Testis (tissue), 3 donors: ENCODE measurements around the gene NOL12. TPM values are rescaled to one million over a fixed set of nuclear protein-coding genes. Genes with fewer than 3 reads are reported as not detected.

Experiments used
- DNase-seq: peaks from one replicate; pipeline ENCODE4 v3.0.0-alpha.2; 2019
- H3K27ac ChIP-seq, 2 donors: fragments of 200-600 bp; sonication (generic); one replicate each; pipeline ENCODE4 v1.5.1; 2019
- H3K27me3 ChIP-seq: fragments of 200-600 bp; sonication (generic); one replicate; pipeline ENCODE4 v1.5.1; 2019
- H3K36me3 ChIP-seq: fragments of 200-600 bp; sonication (generic); one replicate; pipeline ENCODE4 v1.5.1; 2017; ENCODE audit warnings: low read depth; ENCODE audit errors: missing control alignments
- H3K4me1 ChIP-seq: fragments of 200-600 bp; sonication (generic); one replicate; pipeline ENCODE4 v1.5.1; 2019
- H3K4me3 ChIP-seq, 2 donors: fragments of 200-600 bp; sonication (generic); one replicate each; pipeline ENCODE4 v1.5.1; 2017 to 2019
- H3K9me3 ChIP-seq: fragments of 200-600 bp; sonication (generic); one replicate; pipeline ENCODE4 v1.5.1; 2017
- CTCF ChIP-seq, 3 experiments: fragments of 450-650 bp in 2 of 3; fragments of 200-600 bp in 1 of 3; sonication (generic) in 1 of 3; IDR thresholded peaks; one replicate each; pipeline ENCODE4 v1.5.1; 2016 to 2019; ENCODE audit warnings: antibody characterized with exemption in 3 of 3, mild to moderate bottlenecking in 2 of 3, moderate library complexity in 1 of 3
- POLR2A ChIP-seq: fragments of 450-650 bp; IDR thresholded peaks from one replicate; pipeline ENCODE4 v1.6.1; 2017; ENCODE audit warnings: antibody characterized with exemption, mild to moderate bottlenecking, moderate library complexity
- WGBS, 2 donors: methylation state at CpG; one replicate each; pipeline ENCODE4 v1.1.5; 2018; 5-methylcytosine and 5-hydroxymethylcytosine counted together
- intact Hi-C: fragments of 100-400 bp; cut with DNase I; formaldehyde crosslinking; loops from one replicate; pipeline ENCODE4 v1.15.1; 2023; ENCODE audit warnings: low total_unique reads
- polyA plus RNA-seq: library from polyadenylated mRNA; stranded (reverse); fragments of 350-450 nt; fragmentation: Illumina TruSeq; extraction: RNeasy Lipid Tissue Mini Kit (QIAGEN cat#74804); gene quantifications from one replicate; pipeline ENCODE4 v1.2.3, GENCODE V29; 2014; ENCODE audit warnings: low read depth, low replicate concordance; ENCODE audit not compliant: insufficient read depth
- small RNA-seq, 2 donors: library from RNA; depleted of rRNA; stranded (forward); fragments of <200 nt; gene quantifications; one replicate each; pipeline ENCODE3, GENCODE V24; 2016
- total RNA-seq, 2 donors: library from RNA; depleted of rRNA; stranded (reverse); fragments of >200 nt; gene quantifications; one replicate each; pipeline ENCODE4 v1.2.3, GENCODE V29; 2016

The NOL12 gene
- total and polyA plus RNA-seq, 3 donors from 2014 or later: 46.6 to 76.2 (median 51.2) TPM

- Histone ChIP-seq H3K4me1 (peaks cover 29% of the 10 kb centered on the region), H3K9me3 (no peaks in the 10 kb centered on the region), H3K27me3 (no peaks in the 10 kb centered on the region), H3K27ac (peak overlapping the region in 1 of 2 donors; percentile 56), H3K4me3 (no peak overlapping the region), H3K36me3 (no peaks in the 10 kb centered on the region)
- intact Hi-C loops: no loop called here
- 84 to 87% methylated on average over 16 of the region's 16 CpGs for WGBS, 2 donors
- DNase-seq: no peak
- TF ChIP-seq CTCF (IDR thresholded peaks at IDR 0.05) (no peak), POLR2A (no peak)
Observed at GRCh38 chr22:37742376-37743171, 56.4 kb downstream of the NOL12 start.

Small RNAs within 50 kb of the gene (small RNA-seq; reads per million reads assigned to genes)
- 0 reads per million in 2 donors for gene RN7SL385P

Other genes with a start within 250 kb of the NOL12 start
- 1 to 10 TPM; 8.1 to 8.2 TPM for gene MFNG, start 200.0 kb upstream of the NOL12 start, total RNA-seq
- 7.5 TPM for gene MFNG, start 200.0 kb upstream of the NOL12 start, polyA plus RNA-seq
- 100 to 1,000 TPM in 1 of 2 donors, 10 to 100 TPM in 1; 89.8 to 113 TPM for gene CARD10, start 166.9 kb upstream of the NOL12 start, total RNA-seq
- gene CARD10, start 166.9 kb upstream of the NOL12 start, polyA plus RNA-seq: 42.6 TPM
- gene CDC42EP1, start 125.9 kb upstream of the NOL12 start, total RNA-seq: 10 to 100 TPM; 73.9 to 87.4 TPM
- gene CDC42EP1, start 125.9 kb upstream of the NOL12 start, polyA plus RNA-seq: 49.0 TPM
- not detected for gene LGALS2, start 106.3 kb upstream of the NOL12 start, total RNA-seq
- gene LGALS2, start 106.3 kb upstream of the NOL12 start, polyA plus RNA-seq: 8.1 TPM
- gene GGA1, start 77.5 kb upstream of the NOL12 start, total RNA-seq: 100 to 1,000 TPM; 274 to 359 TPM
- 354 TPM for gene GGA1, start 77.5 kb upstream of the NOL12 start, polyA plus RNA-seq
- 10 to 100 TPM; 15.7 to 23.6 TPM for gene SH3BP1, start 46.7 kb upstream of the NOL12 start, total RNA-seq
- 11.9 TPM for gene SH3BP1, start 46.7 kb upstream of the NOL12 start, polyA plus RNA-seq
- 100 to 1,000 TPM in 1 of 2 donors, 10 to 100 TPM in 1; 95.7 to 117 TPM for gene PDXP, start 27.6 kb upstream of the NOL12 start, total RNA-seq
- gene PDXP, start 27.6 kb upstream of the NOL12 start, polyA plus RNA-seq: 51.9 TPM
- 100 to 1,000 TPM; 466 to 960 TPM for gene LGALS1, start 10.7 kb upstream of the NOL12 start, total RNA-seq
- gene LGALS1, start 10.7 kb upstream of the NOL12 start, polyA plus RNA-seq: 681 TPM
- 10 to 100 TPM; 74.0 to 80.2 TPM for gene TRIOBP, start 10.7 kb downstream of the NOL12 start, total RNA-seq
- gene TRIOBP, start 10.7 kb downstream of the NOL12 start, polyA plus RNA-seq: 52.9 TPM
- 10 to 100 TPM; 36.7 to 40.6 TPM for gene GCAT, start 121.6 kb downstream of the NOL12 start, total RNA-seq
- gene GCAT, start 121.6 kb downstream of the NOL12 start, polyA plus RNA-seq: 21.4 TPM
- gene GALR3, start 137.0 kb downstream of the NOL12 start, total RNA-seq: 1 to 10 TPM in 1 of 2 donors, under 1 TPM in 1; 0.81 to 4.8 TPM
- not detected for gene GALR3, start 137.0 kb downstream of the NOL12 start, polyA plus RNA-seq
- 100 to 1,000 TPM; 117 to 138 TPM for gene ANKRD54, start 158.0 kb downstream of the NOL12 start, total RNA-seq
- gene ANKRD54, start 158.0 kb downstream of the NOL12 start, polyA plus RNA-seq: 61.5 TPM
- 100 to 1,000 TPM; 185 to 316 TPM for gene EIF3L, start 163.1 kb downstream of the NOL12 start, total RNA-seq
- gene EIF3L, start 163.1 kb downstream of the NOL12 start, polyA plus RNA-seq: 295 TPM
- gene MICALL1, start 220.0 kb downstream of the NOL12 start, total RNA-seq: 10 to 100 TPM; 25.2 to 38.0 TPM
- gene MICALL1, start 220.0 kb downstream of the NOL12 start, polyA plus RNA-seq: 30.8 TPM